ENCODE results near the gene PIP4K2C. TPM values are rescaled to one million over a fixed set of nuclear protein-coding genes. Genes with fewer than 3 reads are reported as not detected.
A peak's percentile ranks its signal among the peaks of the same experiment; 100 is the strongest.

Gene PIP4K2C
- total and polyA plus RNA-seq, 7 experiments from 2014 or later: 18.5 to 29.7 (median 21.9) TPM

DNA sequence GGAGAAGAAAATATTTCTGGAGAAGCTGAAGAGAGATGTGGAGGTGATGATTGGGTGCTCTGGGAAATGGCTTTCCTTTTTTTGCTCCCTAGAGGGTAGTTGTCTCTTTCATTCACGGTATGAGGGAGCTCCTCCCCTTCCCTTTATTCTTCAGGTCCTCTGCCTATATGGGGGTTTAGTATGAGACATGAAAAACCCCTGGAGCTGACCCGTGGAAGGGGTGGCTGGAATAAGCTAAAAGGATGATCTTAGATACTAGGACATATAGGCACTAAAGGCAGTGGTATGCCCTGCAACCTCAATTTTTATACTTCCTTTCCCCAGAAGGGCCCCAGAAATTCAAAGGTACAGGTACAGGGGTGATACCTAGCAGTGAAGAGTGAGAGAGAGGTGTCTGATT is 9.4 kb downstream of the PIP4K2C start:
- ChIA-PET POLR2A (interaction anchor here (0.7 to 0.8 kb wide), 2 partner anchors 8 to 27 kb away, joined by 3 read pairs; no protein-coding TSS in a partner anchor), CTCF (interaction anchor here (1.5 to 1.6 kb wide), 2 partner anchors 16 to 20 kb away, joined by 6 to 14 read pairs; no protein-coding TSS in a partner anchor)
- Histone ChIP-seq H3K27ac (ENCODE audit: low read depth, low read length) (no peak overlapping the region), H3K36me3 (ENCODE audit: control insufficient read depth in 2 of 3, insufficient read depth in 3 of 3, low read length in 3 of 3) (peaks cover 7 to 67% (median 18%) of the 10 kb centered on the region in 3 experiments), H3K4me1 (ENCODE audit: control insufficient read depth in 2 of 2, insufficient read depth in 2 of 2, low read length in 2 of 2) (peaks cover 14 to 17% of the 10 kb centered on the region in 2 donors), H3K4me3 (ENCODE audit: low read length) (no peak overlapping the region), H3K27me3 (ENCODE audit: control insufficient read depth in 2 of 2, insufficient read depth in 2 of 2, low read length in 2 of 2) (no peaks in the 10 kb centered on the region), H3K9me3 (ENCODE audit: control insufficient read depth in 2 of 3, low read length in 3 of 3) (no peaks in the 10 kb centered on the region)
- Mint-ChIP-seq H3K27me3 (no peaks in the 10 kb centered on the region), H3K36me3 (peaks cover 18 to 55% (median 33%) of the 10 kb centered on the region in 5 donors), H3K4me3 (peak overlapping the region in 1 of 10 donors; percentile 43), H3K27ac (peak overlapping the region in 2 of 9 donors; percentile 47 to 64), H3K9me3 (no peaks in the 10 kb centered on the region), H3K4me1 (peaks cover 13 to 29% (median 25%) of the 10 kb centered on the region in 7 donors)
- intact Hi-C loops (cut with micrococcal nuclease): no loop called here
- ATAC-seq (no peak), DNase-seq (no peak)

DNA sequence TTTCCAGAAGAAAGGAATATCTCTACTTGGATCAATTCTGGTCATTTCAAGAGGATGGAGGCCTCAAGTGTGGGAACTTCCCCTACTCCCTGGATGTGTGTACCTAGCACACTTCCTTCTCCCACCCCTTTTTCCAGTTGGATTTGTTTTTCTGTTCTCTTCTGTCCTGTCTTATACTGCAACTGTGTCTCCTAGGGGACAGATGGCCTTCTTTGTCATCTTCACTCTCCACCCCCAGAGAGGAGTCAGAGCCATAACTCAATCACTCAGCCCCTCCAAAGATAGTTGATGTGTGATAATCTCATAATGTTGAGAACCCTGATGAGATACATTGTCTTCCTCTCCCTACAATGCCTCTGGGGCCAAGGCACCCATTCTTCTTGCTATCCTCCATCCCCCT is 11.6 kb downstream of the PIP4K2C start:
- Mint-ChIP-seq H3K27me3 (no peaks in the 10 kb centered on the region), H3K4me1 (peaks cover 20 to 40% (median 32%) of the 10 kb centered on the region in 7 donors), H3K36me3 (peaks cover 10 to 47% (median 22%) of the 10 kb centered on the region in 5 donors), H3K9me3 (no peaks in the 10 kb centered on the region), H3K27ac (peak overlapping the region in 4 of 9 donors; percentile 61 to 86 (median 85)), H3K4me3 (no peak overlapping the region)
- ChIA-PET CTCF (interaction anchor here (1.2 kb wide), 1 partner anchor 19 kb away, joined by 3 read pairs; no protein-coding TSS in a partner anchor), POLR2A (interaction anchor here (0.8 to 1.1 kb wide), 2 partner anchors 9 to 10 kb away, joined by 3 read pairs; partner anchors contain the start of gene ARHGEF25)
- Histone ChIP-seq H3K27ac (ENCODE audit: low read depth, low read length) (no peak overlapping the region), H3K4me1 (ENCODE audit: control insufficient read depth in 2 of 2, insufficient read depth in 2 of 2, low read length in 2 of 2) (peaks cover 19 to 20% of the 10 kb centered on the region in 2 donors), H3K36me3 (ENCODE audit: control insufficient read depth in 2 of 3, insufficient read depth in 3 of 3, low read length in 3 of 3) (peaks cover 5 to 46% (median 7%) of the 10 kb centered on the region in 3 experiments), H3K27me3 (ENCODE audit: control insufficient read depth in 2 of 2, insufficient read depth in 2 of 2, low read length in 2 of 2) (no peaks in the 10 kb centered on the region), H3K9me3 (ENCODE audit: control insufficient read depth in 2 of 3, low read length in 3 of 3) (no peaks in the 10 kb centered on the region), H3K4me3 (ENCODE audit: low read length) (no peak overlapping the region)
- intact Hi-C loops (cut with micrococcal nuclease): no loop called here
- DNase-seq: no peak
- ATAC-seq: no peak

DNA sequence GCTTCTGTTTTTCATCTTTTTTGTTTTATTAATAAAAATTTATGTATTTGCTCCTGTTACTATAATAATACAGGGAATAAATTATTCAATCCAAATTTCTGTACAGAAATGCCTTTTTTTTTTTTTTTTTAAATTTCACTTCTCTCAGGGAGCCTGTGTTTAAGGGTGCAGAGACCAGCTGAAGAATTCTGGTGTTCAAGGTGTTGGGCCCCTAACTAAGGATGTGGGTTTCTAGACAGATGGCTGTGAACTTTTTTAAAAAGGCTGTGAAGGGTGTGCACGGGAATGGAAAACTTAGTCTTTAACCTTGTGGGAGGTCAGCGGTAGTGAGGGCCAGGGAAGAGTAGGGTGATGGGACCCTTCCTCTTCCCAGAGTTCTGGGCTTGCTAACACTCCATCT is 12.3 kb downstream of the PIP4K2C start:
- ChIA-PET CTCF (interaction anchor here (0.5 to 1.2 kb wide), 2 partner anchors 20 to 480 kb away, joined by 3 read pairs; no protein-coding TSS in a partner anchor), POLR2A (interaction anchor here (0.6 to 1.1 kb wide), 2 partner anchors 11 to 682 kb away, joined by 3 read pairs; no protein-coding TSS in a partner anchor)
- Mint-ChIP-seq H3K27me3 (no peaks in the 10 kb centered on the region), H3K9me3 (no peaks in the 10 kb centered on the region), H3K4me3 (peak overlapping the region in 9 of 10 donors; percentile 81 to 91 (median 85)), H3K4me1 (peaks cover 20 to 40% (median 32%) of the 10 kb centered on the region in 7 donors), H3K27ac (peak overlapping the region; percentile 71 to 93 (median 86)), H3K36me3 (peaks cover 6 to 46% (median 19%) of the 10 kb centered on the region in 5 donors)
- H3K27me3 ChIP-seq (ENCODE audit: control insufficient read depth in 2 of 2, insufficient read depth in 2 of 2, low read length in 2 of 2): no peaks in the 10 kb centered on the region
- H3K4me1 ChIP-seq (ENCODE audit: control insufficient read depth in 2 of 2, insufficient read depth in 2 of 2, low read length in 2 of 2): peaks cover 19 to 20% of the 10 kb centered on the region in 2 donors
- H3K9me3 ChIP-seq (ENCODE audit: control insufficient read depth in 2 of 3, low read length in 3 of 3): no peaks in the 10 kb centered on the region
- peak; percentile 45 for ATAC-seq
- H3K4me3 ChIP-seq (ENCODE audit: low read length): peak overlapping the region; percentile 71
- no peak overlapping the region for H3K27ac ChIP-seq (ENCODE audit: low read depth, low read length)
- no peak for DNase-seq
- intact Hi-C loops (cut with micrococcal nuclease): no loop called here
- H3K36me3 ChIP-seq (ENCODE audit: control insufficient read depth in 2 of 3, insufficient read depth in 3 of 3, low read length in 3 of 3): peaks cover 5 to 41% (median 7%) of the 10 kb centered on the region in 3 experiments

DNA sequence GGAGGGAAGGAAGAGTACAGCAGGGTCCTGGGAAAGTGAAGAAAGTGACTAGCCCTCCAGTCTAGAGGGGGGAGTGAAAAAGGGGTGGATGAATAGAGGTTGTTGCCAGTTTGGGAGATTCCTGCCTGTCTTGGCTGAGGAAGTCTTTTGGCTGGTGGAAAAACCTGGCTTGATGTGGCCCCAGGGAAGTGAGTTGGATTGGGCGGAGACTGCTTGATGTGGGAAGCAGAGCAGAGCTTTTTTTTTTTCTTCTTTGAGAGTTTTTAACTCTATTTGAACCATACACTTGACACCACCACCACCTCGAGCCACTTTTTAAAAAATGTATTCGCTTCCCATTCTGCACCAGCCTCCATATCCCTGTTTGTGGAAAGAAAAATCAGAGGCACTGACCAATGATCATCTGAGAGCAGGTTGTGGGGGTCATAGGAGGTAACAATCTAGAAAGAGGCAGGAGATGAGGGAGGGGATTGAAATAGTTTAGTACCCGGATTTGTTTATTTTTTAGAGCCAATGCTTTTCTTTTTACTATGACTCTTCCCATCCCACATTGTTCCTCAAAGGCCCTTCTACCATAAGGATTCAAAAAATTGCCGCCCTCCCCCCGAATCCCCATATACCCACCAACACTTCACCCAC is 12.9 kb downstream of the PIP4K2C start:
- Mint-ChIP-seq H3K4me1 (peaks cover 20 to 40% (median 32%) of the 10 kb centered on the region in 7 donors), H3K27me3 (no peaks in the 10 kb centered on the region), H3K9me3 (no peaks in the 10 kb centered on the region), H3K36me3 (peaks cover 6 to 45% (median 19%) of the 10 kb centered on the region in 5 donors), H3K4me3 (peak overlapping the region; percentile 81 to 91 (median 86)), H3K27ac (peak overlapping the region; percentile 84 to 93 (median 86))
- ATAC-seq: no peak
- ChIA-PET CTCF (interaction anchor here (0.5 to 1.2 kb wide), 2 partner anchors 20 to 481 kb away, joined by 3 read pairs; no protein-coding TSS in a partner anchor), POLR2A (interaction anchor here (0.6 to 1.7 kb wide), 4 partner anchors 11 to 683 kb away, joined by 3 to 4 read pairs (median 3); partner anchors contain the start of gene PIP4K2C)
- Histone ChIP-seq H3K4me1 (ENCODE audit: control insufficient read depth in 2 of 2, insufficient read depth in 2 of 2, low read length in 2 of 2) (peaks cover 19 to 20% of the 10 kb centered on the region in 2 donors), H3K27me3 (ENCODE audit: control insufficient read depth in 2 of 2, insufficient read depth in 2 of 2, low read length in 2 of 2) (no peaks in the 10 kb centered on the region), H3K9me3 (ENCODE audit: control insufficient read depth in 2 of 3, low read length in 3 of 3) (no peaks in the 10 kb centered on the region), H3K4me3 (ENCODE audit: low read length) (peak overlapping the region; percentile 71), H3K36me3 (ENCODE audit: control insufficient read depth in 2 of 3, insufficient read depth in 3 of 3, low read length in 3 of 3) (peaks cover 4 to 37% (median 5%) of the 10 kb centered on the region in 3 experiments), H3K27ac (ENCODE audit: low read depth, low read length) (peak overlapping the region; percentile 70)
- intact Hi-C loops (cut with micrococcal nuclease): loop anchor here (1.0 to 2.0 kb wide), 2 partner anchors 13 kb away; partner anchors contain the start of gene PIP4K2C (in 2 of the 2)
- no peak for DNase-seq

DNA sequence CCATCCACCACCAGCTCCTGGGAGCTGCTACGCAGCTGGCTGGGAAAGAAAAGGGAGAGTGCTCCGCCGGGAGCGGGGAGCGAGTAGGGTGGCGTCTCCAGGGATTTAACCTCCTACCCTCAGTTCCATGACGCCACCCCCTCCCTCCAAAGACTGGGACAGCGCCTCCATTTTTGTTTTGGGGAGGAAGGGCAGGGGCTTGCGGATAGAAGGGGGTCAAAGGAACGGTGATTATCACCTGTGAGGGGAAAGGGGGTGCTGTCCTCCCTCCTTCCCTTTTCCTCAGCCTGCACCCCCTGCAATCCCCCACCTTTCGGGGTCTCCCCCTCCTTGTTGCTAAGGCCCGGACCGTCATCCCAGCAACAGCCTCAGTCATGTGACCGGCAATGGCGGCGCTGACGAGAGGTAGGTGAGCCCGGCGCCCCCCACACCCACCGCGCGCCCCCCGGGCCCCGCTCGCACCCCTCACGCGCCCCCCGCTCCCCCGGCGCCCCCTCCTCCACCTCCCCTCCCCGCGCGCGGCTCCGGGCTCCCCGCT is 13.5 kb downstream of the PIP4K2C start, which contains the start of gene DTX3:
Gene DTX3 (plus strand): TSS at position 371 of the 538 bp plus-strand sequence. CDS start 1,694 bp downstream, outside the sequence.
- POLR2A ChIA-PET: interaction anchor here (1.0 to 1.7 kb wide), 4 partner anchors 11 to 146 kb away, joined by 3 to 4 read pairs (median 3); partner anchors contain the start of gene PIP4K2C
- Mint-ChIP-seq H3K9me3 (no peaks in the 10 kb centered on the region), H3K27me3 (peaks cover 0 to 2% (median 0%) of the 10 kb centered on the region in 5 donors), H3K4me3 (peak within 1 kb of the TSS; percentile 81 to 91 (median 86)), H3K27ac (peak within 1 kb of the TSS; percentile 84 to 93 (median 87)), H3K4me1 (peaks cover 20 to 40% (median 32%) of the 10 kb centered on the region in 7 donors), H3K36me3 (peaks cover 6 to 43% (median 18%) of the 10 kb centered on the region in 5 donors)
- no peaks in the 10 kb centered on the region for H3K27me3 ChIP-seq (ENCODE audit: control insufficient read depth in 2 of 2, insufficient read depth in 2 of 2, low read length in 2 of 2)
- DNase-seq (peak in 6 of 9 donors; percentile 31 to 51 (median 43)), ATAC-seq (peak; percentile 68)
- H3K9me3 ChIP-seq (ENCODE audit: control insufficient read depth in 2 of 3, low read length in 3 of 3): no peaks in the 10 kb centered on the region
- peaks cover 19 to 20% of the 10 kb centered on the region in 2 donors for H3K4me1 ChIP-seq (ENCODE audit: control insufficient read depth in 2 of 2, insufficient read depth in 2 of 2, low read length in 2 of 2)
- intact Hi-C loops (cut with micrococcal nuclease): loop anchor here (1.0 to 2.0 kb wide), 2 partner anchors 13 to 14 kb away; partner anchors contain the start of gene PIP4K2C (in 2 of the 2)
- H3K4me3 ChIP-seq (ENCODE audit: low read length): peak within 1 kb of the TSS; percentile 71
- peaks cover 0 to 32% (median 2%) of the 10 kb centered on the region in 3 experiments for H3K36me3 ChIP-seq (ENCODE audit: control insufficient read depth in 2 of 3, insufficient read depth in 3 of 3, low read length in 3 of 3)
- H3K27ac ChIP-seq (ENCODE audit: low read depth, low read length): peak within 1 kb of the TSS; percentile 70
- CTCF ChIA-PET: interaction anchor here (0.6 to 2.0 kb wide), 2 partner anchors 16 to 66 kb away, joined by 3 to 8 read pairs; no protein-coding TSS in a partner anchor
